Fibroblast of lung (primary cell): Measurements from ENCODE around the gene AAR2.

ENCODE experiments used
- EZH2 ChIP-seq: IDR thresholded peaks from 2 replicates; pipeline ENCODE4 v1.5.1; 2012; ENCODE audit warnings: low read length, control low read depth, mild to moderate bottlenecking; ENCODE audit errors: missing control alignments
- TF ChIP-seq, protein P1 (sequence below), 2 donors: IDR thresholded peaks in 1 of 2; conservative IDR thresholded peaks in 1 of 2; 1 replicate in 1 of 2; 2 replicates in 1 of 2; pipeline ENCODE4 v1.5.1; 2011 to 2012; ENCODE audit warnings: low read length in 2 of 2, control low read depth in 1 of 2, inconsistent platforms in 1 of 2, low read depth in 1 of 2, mild to moderate bottlenecking in 1 of 2

GRCh38 chr20:36231331-36231730, 4.9 kb upstream of the AAR2 start:
- TF ChIP-seq, protein P1, sequence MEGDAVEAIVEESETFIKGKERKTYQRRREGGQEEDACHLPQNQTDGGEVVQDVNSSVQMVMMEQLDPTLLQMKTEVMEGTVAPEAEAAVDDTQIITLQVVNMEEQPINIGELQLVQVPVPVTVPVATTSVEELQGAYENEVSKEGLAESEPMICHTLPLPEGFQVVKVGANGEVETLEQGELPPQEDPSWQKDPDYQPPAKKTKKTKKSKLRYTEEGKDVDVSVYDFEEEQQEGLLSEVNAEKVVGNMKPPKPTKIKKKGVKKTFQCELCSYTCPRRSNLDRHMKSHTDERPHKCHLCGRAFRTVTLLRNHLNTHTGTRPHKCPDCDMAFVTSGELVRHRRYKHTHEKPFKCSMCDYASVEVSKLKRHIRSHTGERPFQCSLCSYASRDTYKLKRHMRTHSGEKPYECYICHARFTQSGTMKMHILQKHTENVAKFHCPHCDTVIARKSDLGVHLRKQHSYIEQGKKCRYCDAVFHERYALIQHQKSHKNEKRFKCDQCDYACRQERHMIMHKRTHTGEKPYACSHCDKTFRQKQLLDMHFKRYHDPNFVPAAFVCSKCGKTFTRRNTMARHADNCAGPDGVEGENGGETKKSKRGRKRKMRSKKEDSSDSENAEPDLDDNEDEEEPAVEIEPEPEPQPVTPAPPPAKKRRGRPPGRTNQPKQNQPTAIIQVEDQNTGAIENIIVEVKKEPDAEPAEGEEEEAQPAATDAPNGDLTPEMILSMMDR (conservative IDR thresholded peaks at IDR 0.05 in 1 of 2, IDR thresholded peaks at IDR 0.05 in 1 of 2; ENCODE audit: low read depth in 1 of 2, low read length in 2 of 2) = no peak
- TF ChIP-seq EZH2 = no peak
